ENCODE data around the gene LILRA2.
"Not testable (repeated sequence)": the region's sequence is repeated elsewhere in the genome, so short reads cannot be mapped to it uniquely, and the experiment has no call there.

- TF ChIP-seq CTCF, POLR2A (IDR thresholded peaks at IDR 0.05): not testable (repeated sequence)
These were observed 19.9 kb downstream of the LILRA2 start, which contains the start of gene LILRA1 for GRCh38 chr19:54593445-54593844.

All from uterus (tissue), 2 donors.